Measurements from ENCODE around the gene THOC5.
"Not testable (repeated sequence)": the region's sequence is repeated elsewhere in the genome, so short reads cannot be mapped to it uniquely, and the experiment has no call there.

The THOC5 gene

GRCh38 chr22:29559853-29560252, 6.3 kb upstream of the THOC5 start:
- no peak for DNase-seq

DNA sequence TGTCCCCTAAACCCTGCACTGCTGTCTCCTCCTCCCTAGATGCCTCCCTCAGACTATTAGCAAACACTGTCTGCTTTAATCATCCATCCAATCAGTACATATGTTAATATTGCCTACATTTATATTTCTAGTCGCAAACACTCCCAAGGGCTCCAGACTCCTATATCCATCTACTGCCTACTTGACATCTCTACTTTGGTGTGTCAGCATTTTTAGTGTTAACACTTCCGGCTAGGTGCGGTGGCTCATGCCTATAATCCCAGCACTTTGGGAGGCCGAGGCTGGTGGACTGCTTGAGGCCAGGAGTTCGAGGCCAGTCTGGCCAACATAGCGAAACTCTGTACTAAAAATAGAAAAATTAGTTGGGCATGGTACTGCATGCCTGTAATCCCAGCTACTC, 5.5 kb upstream of the THOC5 start:
- no peak for DNase-seq

DNA sequence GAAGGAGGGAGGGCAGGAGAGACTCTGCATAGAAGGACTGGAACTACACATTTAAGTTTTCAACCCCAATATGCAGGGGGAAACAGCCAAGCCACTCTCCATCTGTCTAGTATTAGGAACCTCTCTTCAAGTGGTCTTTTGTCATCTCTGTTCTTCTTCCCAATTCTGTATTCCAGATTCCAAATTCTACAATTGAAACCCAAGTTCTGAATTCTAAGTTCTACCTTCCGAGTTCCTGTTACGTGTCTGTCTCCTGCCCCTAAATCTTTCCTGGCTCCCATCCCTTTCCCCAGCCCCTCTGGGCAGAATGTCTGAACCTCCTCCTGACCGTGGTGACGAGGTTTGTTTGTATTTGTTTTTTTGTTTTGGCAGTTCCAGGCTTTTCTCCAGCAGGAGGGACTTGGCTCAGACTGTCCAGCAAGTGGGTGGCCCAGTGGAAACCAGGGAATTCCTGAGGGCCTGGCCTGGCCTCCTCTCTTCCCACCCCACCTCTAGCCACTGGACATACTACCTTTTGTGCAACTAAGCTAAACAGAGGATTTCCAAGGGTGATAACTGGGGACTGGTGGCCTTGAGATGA, 1.6 kb upstream of the THOC5 start:
- DNase-seq, result no peak

- DNase-seq, result not testable (repeated sequence)
Observed at GRCh38 chr22:29552357-29552756, 1.2 kb downstream of the THOC5 start.

- DNase-seq, result no peak
Observed at GRCh38 chr22:29550005-29550404, 3.6 kb downstream of the THOC5 start.

- DNase-seq, result not testable (repeated sequence)
Observed at GRCh38 chr22:29545045-29545444, 8.5 kb downstream of the THOC5 start.

DNA sequence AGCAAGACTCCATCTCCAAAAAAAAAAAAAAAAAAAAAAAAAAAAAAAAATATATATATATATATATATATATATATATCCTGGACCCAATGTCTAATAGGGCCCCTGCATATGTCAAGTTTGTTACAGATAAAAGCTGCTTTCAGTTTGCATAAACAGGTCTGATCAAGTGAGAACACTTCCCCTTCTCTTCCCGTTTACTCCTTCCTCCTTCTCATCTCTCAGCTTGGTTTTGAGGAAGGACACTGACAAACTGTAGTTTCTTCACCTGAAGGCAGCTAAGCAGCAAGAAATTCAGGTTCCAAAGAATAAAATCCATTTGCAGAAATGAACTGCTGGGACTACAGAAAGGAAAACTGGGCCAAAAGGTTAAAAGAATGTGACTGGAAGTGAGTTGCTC, 11.7 kb downstream of the THOC5 start:
- no peak for DNase-seq

- DNase-seq, result no peak
Observed at GRCh38 chr22:29539105-29539504, 14.5 kb downstream of the THOC5 start.

- no peak for DNase-seq
Observed at GRCh38 chr22:29536411-29536810, 17.1 kb downstream of the THOC5 start.

- DNase-seq, result no peak
Observed at GRCh38 chr22:29531419-29531818, 22.1 kb downstream of the THOC5 start.

- no peak for DNase-seq
Observed at GRCh38 chr22:29530716-29531115, 22.8 kb downstream of the THOC5 start.

DNA sequence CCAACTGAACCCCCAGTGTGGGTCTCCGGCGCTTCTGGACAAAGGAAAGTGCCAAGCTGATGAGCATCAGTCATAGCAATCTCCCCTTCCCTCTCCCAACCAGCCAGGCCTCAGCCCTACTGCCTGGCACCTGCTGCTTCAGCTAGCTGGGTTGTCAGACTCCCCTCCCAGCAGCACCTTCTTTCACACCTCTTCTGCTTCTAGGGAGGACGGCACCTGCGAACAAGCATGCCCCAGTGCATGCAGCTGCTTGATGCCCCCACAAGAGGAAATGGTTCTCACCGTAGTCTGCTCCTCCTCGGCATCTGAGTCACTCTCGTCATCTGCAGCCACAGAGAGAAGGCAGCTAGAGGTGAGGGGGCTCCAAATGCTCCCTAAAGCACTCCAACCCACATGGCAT, 25.4 kb downstream of the THOC5 start:
- no peak for DNase-seq

DNA sequence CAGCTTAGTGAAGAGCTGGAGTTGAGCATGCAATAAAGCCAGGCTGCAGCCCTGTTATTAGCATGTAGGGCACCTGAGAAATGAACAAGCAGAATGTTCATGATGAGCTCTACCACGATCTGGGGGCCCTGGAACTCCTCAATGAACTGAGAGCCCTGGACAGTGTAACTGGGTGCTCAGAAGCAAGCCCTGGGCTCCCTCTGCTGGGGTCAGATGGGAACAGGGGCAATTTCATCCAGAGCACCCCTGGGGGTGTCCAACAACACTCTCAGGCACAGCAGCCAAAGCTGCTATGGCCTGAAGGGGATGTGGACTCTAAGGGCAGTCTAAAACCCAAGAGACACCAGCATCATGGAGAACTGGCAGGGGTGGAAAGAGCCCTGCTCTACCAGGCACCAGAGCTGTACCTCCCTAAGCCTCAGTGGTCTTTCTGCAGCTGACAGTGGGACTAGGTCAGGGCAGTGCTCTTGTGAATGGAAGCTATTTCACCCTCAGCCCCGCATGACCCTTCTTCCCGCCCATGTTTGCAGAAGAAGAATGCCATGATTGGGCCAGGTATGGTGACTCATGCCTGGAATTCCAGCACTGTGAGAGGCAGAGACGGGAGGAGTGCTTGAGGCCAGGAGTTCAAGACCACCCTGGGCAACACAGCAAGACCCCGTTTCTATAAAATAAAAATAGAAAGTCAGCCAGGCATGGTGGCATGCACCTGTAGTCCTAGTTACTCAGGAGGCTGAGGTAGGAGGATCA, 28.9 kb downstream of the THOC5 start:
- no peak for DNase-seq

GRCh38 chr22:29523761-29524160, 29.8 kb downstream of the THOC5 start:
- no peak for DNase-seq

GRCh38 chr22:29521526-29521925, 32.0 kb downstream of the THOC5 start:
- DNase-seq, result no peak

- no peak for DNase-seq
Observed at GRCh38 chr22:29520851-29521250, 32.7 kb downstream of the THOC5 start.

- DNase-seq, result no peak
Observed at GRCh38 chr22:29519996-29520395, 33.6 kb downstream of the THOC5 start.

DNA sequence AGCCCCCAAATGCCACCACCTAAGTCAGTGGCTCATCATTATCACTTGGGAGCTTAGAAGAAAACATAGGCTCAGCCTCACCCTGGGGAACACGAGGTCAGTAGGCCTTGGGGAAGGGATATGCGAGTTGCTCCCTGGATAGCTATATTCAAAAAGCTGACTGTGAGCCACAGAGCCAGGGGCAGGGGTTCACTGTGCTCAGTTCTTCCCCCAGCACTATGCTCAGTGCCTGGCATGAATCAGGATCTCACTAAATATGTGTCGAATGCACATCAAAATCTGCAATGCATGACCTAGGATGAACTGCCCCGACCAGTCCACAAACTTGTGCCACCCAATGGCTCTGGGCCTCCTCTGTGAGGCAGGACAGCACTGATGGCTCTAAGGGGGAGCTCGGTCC, 35.1 kb downstream of the THOC5 start:
- no peak for DNase-seq

DNA sequence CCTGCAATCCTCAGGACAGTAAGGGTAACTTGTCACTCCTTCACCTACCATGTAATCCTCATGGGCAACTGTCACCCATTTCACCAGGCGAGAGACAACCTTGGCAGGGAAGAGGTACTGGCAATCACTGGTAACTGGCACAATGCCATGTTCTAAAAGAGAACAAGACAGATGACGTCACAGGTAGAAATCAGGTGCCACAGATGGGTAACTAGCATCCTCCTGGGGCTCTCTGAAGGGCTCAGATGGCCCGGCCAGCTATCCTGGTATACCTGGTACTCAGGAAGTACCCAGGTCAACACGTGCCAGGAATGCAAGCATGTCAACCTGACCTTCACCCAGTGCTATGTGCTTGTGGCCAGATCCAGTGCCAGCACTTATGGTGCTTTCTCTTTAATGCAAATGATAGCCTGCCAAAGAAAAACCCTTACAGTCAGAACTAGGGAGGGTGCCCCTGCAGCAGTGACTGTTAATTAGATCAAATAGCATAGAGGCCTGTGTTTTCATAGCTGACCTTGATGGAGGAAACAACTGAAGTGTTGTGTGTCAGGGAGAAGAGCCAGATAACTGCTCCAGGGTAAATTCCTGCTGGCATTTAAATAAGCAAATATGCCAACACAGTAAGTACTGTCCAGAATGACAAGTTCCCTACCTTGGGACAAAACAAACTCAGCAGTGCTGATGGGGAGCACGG, 36.2 kb downstream of the THOC5 start:
- no peak for DNase-seq

DNA sequence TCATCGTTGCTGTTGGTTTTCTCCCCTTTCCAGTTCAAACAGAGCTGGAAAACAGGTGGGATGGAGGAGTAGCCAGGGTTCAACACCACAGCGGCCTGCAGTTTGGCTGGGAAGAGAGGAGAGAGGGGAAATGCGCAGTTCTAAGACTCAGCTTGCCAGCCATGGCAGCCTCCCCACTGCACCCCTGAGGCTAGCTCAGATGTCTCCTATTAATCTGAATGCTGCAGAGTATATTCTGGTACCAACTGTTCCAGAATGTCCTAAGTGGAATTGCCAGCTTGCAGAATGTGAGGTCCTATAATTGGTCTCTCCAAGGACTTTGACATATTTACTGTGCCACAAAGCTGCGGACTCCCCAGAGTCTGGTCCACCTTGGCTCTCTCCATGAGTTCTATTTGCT, 41.5 kb downstream of the THOC5 start:
- DNase-seq, result no peak

DNA sequence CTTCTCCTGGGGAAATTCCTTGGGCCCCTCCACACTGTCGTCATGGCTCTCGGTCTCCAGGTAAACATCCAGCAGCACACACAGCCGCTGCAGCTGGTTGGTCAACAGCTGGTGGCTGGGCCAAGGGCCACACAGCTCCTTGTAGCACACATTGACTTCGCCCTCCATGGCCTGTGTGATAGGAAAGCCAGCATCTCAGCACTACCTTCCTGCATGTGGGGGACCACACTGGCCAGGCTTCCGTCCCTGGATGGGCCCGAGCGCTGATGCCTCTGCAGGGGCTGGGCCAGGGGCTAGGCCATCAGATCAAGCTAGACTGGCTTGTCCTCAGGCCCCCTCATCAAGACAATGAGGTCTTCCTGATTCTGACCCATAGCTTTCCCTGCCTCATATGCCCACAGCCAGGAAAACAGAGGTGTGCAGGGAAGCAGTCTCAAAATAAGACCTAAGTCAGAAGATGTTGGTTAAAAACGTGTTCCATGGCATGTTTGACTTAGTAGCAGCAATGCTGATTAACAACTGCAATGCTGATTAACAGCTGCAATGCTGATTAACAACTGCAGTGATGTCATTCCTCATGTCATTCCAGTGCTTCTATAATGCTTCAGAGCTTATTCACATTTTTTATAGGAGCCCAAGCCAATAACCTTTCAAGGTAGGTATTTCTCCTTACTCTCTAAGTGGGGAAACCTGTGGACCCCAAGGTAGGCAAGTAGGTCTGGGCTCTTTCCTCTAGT, 42.3 kb downstream of the THOC5 start:
- DNase-seq, result no peak

DNA sequence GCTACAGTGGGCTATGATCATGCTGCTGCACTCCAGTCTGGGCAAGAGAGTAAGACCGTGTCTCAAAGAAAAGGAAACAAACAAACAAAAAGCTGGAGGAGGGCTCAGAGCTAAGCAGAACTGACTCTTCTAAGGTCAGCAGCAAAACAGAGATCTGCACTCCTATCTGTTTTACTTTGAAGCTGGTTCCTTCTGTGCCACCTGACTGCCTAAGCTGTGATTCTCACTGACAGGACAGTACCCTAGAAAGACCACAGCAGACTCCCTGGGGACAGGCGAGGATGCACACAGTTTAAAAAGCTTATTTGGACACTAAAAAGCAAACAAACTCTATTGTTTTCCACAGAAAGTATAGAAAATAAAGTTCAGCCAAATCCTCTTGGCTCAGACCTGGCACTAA, 43.0 kb downstream of the THOC5 start:
- DNase-seq, result no peak

DNA sequence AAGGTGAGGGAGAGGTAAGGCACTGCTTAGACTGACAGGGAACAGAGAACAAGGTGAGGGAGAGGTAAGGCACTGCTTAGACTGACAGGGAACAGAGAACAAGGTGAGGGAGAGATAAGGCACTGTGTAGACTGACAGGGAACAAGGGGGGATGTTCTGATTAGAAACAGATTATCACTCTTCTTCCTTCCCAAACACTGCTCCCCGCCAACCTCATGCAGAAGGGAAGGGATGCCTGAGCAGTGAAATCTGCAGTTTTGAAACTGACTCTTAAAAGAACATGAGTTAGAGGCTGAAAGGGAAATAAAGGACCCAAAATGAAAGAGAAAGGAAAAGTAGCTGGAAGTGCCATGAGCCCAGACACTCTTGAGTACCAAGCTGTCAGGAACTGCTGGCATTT, 43.7 kb downstream of the THOC5 start:
- DNase-seq, result no peak

- DNase-seq, result no peak
Observed at GRCh38 chr22:29509298-29509697, 44.3 kb downstream of the THOC5 start.

Data from activated gamma-delta T cell treated with Interleukin-2 at 50 U/mL for 16 hours (primary cell).